PFSK-1 (cell line): ENCODE measurements around the gene LDLR.

Source experiments
- FOXP2 ChIP-seq: optimal IDR thresholded peaks from 2 replicates; pipeline ENCODE3; 2011; ENCODE audit warnings: borderline replicate concordance, control low read depth, inconsistent platforms; ENCODE audit not compliant: insufficient read depth; ENCODE audit errors: extremely low read length, extremely low read depth
- POLR2AphosphoS5 ChIP-seq: IDR thresholded peaks from 2 replicates; pipeline ENCODE4 v1.6.1; 2012; ENCODE audit warnings: low read depth, mild to moderate bottlenecking, control low read depth, low read length, moderate library complexity
- SIN3A ChIP-seq: IDR thresholded peaks from 2 replicates; pipeline ENCODE4 v1.6.1; 2012; ENCODE audit warnings: mild to moderate bottlenecking, low read length, moderate library complexity, borderline replicate concordance; ENCODE audit not compliant: insufficient read depth
- TAF1 ChIP-seq: IDR thresholded peaks from 2 replicates; pipeline ENCODE4 v1.6.1; 2012; ENCODE audit warnings: low read length, control low read depth, borderline replicate concordance; ENCODE audit not compliant: insufficient read depth
- TF ChIP-seq, protein P1 (sequence below), 2 experiments: IDR thresholded peaks; 2 replicates each; pipeline versions ENCODE4 v1.6.1 to v1.8.0; 2011 to 2012; ENCODE audit warnings: low read depth in 2 of 2, low read length in 2 of 2, control low read depth in 1 of 2, inconsistent platforms in 1 of 2, mild to moderate bottlenecking in 1 of 2, moderate library complexity in 1 of 2; ENCODE audit not compliant: insufficient read depth in 1 of 2

The LDLR gene

DNA sequence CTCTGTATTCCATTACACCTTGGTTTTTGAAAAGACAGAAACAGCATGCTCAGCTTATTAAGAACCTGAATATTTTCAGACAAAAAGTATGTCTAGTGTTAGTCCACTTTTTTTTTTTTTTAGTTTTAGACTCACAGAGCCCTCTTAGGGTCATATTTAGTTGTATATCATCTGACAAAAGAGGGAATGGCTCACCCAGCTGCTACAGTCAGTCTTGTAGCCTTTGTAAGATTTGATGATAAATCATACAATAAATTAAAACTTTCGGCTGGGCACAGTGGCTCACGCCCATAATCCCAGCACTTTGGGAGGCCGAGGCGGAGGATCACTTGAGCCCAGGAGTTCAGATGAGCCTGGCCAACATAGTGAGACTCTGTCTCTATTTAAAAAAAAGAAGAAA, 43.7 kb upstream of the LDLR start:
- TF ChIP-seq, protein P1, sequence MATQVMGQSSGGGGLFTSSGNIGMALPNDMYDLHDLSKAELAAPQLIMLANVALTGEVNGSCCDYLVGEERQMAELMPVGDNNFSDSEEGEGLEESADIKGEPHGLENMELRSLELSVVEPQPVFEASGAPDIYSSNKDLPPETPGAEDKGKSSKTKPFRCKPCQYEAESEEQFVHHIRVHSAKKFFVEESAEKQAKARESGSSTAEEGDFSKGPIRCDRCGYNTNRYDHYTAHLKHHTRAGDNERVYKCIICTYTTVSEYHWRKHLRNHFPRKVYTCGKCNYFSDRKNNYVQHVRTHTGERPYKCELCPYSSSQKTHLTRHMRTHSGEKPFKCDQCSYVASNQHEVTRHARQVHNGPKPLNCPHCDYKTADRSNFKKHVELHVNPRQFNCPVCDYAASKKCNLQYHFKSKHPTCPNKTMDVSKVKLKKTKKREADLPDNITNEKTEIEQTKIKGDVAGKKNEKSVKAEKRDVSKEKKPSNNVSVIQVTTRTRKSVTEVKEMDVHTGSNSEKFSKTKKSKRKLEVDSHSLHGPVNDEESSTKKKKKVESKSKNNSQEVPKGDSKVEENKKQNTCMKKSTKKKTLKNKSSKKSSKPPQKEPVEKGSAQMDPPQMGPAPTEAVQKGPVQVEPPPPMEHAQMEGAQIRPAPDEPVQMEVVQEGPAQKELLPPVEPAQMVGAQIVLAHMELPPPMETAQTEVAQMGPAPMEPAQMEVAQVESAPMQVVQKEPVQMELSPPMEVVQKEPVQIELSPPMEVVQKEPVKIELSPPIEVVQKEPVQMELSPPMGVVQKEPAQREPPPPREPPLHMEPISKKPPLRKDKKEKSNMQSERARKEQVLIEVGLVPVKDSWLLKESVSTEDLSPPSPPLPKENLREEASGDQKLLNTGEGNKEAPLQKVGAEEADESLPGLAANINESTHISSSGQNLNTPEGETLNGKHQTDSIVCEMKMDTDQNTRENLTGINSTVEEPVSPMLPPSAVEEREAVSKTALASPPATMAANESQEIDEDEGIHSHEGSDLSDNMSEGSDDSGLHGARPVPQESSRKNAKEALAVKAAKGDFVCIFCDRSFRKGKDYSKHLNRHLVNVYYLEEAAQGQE (IDR thresholded peaks at IDR 0.05; ENCODE audit: insufficient read depth in 1 of 2, low read depth in 2 of 2, low read length in 2 of 2), result no peak
- no peak for TF ChIP-seq SIN3A

DNA sequence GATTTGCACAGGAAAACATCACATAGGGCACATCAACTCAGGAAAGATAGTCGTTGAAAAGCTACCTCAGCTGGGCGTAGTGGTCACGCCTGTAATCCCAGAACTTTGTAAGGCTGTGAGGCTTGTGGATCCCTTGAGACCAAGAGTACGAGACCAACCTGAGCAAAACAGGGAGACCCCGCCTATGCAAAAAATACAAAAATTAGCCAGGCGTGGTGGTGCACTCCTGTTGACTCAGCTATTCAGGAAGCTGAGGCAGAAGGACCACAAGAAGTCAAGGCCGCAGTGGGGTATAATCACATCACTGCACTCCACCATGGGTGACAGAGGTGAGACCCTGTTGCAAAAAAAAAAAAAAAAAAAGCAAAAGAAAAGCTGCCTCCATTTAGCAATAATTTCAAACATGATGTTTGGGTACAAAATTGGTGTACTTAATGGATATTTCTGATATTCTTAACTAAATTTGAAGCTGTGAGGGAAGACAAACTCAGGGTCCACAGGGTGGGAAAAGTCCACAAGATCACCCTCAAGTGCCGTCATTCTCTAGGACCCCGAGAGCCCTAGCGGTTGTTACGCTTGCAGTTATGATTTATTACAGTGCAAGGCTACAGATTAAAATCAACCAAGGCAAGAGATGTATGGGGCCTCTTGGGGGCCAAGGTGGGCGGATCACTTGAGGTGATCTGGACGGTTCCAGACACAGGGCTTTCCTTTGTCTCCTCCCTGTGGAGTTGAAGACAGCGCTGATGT, 42.5 kb upstream of the LDLR start:
- TF ChIP-seq FOXP2 (no peak), TAF1 (no peak), SIN3A (no peak), POLR2AphosphoS5 (no peak)
- TF ChIP-seq, protein P1 (IDR thresholded peaks at IDR 0.05; ENCODE audit: insufficient read depth in 1 of 2, low read depth in 2 of 2, low read length in 2 of 2), result no peak

DNA sequence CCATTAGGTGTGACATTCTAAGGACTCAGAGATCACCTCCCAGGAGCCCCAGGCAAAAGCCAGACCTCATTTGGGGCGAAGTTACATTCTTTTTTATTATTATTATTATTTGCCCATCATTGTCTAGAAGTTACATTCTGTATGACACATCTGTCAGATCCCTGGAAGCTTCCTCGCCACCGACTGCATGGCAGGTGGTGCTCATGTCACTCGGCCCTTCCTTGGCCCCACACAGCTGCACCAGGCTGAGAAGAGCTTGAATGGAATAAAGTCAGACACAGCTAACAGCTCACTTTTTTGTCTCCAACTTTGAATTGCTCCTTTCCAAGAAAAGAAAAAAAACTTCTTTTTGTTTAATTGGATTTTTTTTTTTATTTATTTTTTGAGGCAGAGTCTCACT, 41.4 kb upstream of the LDLR start:
- TF ChIP-seq POLR2AphosphoS5 (no peak), TAF1 (no peak), FOXP2 (no peak), SIN3A (no peak)
- TF ChIP-seq, protein P1 (IDR thresholded peaks at IDR 0.05; ENCODE audit: insufficient read depth in 1 of 2, low read depth in 2 of 2, low read length in 2 of 2), result no peak

DNA sequence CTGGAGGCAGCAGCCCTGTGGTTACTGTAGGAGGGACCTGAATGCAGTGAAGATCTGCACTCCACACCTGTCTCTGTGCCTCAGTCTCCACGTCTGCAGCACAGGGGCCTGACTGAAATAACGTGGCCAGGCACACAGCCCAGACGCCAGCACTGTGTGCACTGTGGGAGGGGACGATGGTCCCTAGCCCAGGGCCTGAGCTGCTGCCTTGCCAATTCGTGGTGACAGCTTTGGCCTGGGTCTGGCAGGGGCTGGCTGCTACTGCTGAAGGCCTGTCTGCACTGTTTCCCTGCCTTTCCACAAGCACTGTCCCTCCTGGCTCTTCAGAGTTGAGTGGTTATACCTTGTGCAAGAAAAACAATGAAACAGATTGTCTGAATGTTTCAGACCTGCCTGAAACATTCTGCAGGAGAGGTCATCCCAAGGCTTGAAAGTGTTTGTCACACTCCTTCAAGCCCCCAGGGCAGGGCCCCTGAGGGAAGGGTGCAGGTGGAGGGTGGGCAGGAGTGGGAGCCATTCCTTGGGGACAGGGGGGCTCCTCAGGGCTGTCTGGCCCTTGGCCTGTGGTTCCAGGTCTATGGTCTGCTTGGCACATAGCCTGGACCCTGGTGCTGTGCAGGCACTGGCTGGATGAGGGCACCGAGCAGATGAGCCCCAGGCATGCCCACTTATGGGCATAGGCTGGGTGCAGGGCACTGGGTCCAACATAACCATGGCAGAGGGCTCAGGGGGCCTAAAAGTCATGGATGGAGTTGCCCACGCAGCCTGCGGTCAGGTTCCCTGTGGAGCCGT, 38.7 kb upstream of the LDLR start:
- no peak for TF ChIP-seq FOXP2

DNA sequence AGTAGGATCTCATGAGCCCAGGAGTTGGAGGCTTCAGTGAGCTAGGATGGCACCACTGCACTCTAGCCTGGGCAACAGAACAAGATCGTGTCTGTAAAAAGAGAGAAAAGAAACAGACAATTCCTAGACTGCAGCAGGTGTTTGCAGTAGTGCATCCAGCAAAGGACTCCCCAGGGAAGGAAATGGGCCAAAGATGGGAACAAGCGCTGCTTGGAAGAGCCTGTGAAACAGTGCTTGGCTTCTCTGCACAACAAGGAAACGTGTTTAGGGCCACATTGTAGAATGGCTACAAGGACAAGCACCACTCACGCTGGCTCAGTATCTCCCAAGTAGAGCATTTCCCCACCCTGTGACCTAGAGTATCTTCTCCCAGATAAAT, 35.5 kb upstream of the LDLR start:
- no peak for TF ChIP-seq SIN3A
- TF ChIP-seq FOXP2, result no peak
- TF ChIP-seq TAF1, result no peak
- no peak for TF ChIP-seq POLR2AphosphoS5
- TF ChIP-seq, protein P1 (IDR thresholded peaks at IDR 0.05; ENCODE audit: insufficient read depth in 1 of 2, low read depth in 2 of 2, low read length in 2 of 2), result no peak
